ENCODE measurements around the gene HBB.

Gene HBB

DNA sequence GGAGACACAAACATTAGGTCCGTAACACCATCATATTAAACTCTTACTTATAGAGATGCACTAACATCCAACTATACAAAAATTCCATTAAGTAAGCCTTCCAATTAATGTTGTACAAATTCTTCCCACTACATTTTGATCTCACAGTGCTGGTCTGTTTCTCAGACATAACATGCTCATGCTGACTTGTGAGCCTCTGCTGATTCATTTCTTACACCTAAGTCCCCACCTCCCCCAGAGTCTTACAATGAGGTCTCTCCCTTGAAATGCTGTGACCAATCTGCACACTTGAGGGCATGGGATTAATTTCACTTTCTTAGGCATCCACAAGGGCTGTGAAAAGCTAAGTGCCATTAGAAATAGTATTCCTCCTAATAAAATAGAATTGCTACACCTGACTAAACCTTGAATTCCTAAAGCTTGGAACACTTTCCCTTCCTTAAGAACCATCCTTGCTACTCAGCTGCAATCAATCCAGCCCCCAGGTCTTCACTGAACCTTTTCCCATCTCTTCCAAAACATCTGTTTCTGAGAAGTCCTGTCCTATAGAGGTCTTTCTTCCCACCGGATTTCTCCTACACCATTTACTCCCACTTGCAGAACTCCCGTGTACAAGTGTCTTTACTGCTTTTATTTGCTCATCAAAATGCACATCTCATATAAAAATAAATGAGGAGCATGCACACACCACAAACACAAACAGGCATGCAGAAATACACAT is 20.8 kb upstream of the HBB start:
- DNase-seq (ENCODE audit: low spot score): no peak

DNA sequence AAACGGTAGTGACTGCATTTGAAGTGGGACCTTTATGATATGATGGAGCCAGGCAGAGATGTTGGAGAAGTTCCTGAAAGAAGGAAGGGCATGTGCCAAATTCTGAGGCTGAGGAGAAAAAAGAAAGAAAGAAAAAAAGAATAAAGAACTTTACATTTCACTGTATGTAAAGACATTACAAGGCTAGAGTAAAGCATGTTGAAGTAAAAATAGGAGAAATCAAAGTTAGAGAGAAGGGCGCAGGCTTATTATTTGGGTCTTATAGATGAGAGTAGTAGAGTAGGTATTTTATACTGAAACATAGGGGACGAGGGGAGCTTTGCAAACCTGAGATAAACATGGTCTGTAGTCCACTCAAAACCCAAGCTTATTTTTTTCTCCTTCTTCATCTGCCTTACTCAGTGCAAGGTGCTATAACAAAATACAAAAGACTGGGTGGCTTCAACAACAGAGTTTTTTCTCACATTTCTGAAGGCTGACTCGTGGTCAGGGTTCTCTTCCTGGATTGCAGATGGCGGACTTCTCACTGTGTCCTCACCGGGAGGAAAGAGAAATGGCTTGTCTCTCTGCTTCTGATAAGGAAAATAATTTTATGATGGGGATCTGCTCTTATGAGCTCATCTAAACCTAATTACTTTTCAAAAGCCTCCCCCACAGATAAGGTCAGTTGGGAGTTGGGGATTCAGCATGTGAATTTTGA is 20.1 kb upstream of the HBB start:
- no peak for DNase-seq (ENCODE audit: low spot score)

DNA sequence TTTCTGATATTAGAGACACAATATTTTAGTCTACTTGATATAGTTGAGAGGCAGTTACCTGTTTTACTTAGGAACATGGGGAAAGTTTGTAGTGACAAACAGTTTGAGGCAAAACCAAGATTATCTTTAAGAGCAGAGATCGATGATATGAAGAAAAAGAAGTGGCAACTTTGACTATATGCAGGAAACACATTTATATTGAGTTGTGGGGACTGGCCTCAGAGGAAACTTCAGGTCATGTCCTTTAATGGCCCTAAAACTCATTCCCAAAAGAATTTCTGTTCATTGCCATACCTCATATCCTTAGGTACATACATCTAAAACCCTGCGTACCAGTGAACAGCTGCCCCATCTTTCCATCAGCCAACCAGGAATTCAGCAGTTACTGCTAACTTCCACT is 18.3 kb upstream of the HBB start:
- no peak for DNase-seq (ENCODE audit: low spot score)

DNA sequence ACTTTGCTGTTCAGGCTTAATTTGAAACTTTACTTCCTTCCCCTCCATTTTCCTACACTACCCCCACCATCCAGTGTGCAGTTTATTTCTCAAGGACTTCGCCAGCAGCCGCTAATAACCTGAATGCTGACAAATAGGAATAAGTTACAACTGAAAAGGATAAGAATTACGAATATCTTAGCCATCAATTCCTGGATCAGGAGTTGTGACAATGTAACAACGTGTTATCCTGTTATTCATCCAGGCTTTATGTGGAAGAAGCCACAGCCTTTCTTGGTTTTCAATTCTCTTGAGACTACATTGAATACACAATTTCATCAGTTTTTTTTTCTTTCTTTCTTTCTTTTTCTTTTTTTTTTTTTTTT is 16.9 kb upstream of the HBB start:
- no peak for DNase-seq (ENCODE audit: low spot score)

DNA sequence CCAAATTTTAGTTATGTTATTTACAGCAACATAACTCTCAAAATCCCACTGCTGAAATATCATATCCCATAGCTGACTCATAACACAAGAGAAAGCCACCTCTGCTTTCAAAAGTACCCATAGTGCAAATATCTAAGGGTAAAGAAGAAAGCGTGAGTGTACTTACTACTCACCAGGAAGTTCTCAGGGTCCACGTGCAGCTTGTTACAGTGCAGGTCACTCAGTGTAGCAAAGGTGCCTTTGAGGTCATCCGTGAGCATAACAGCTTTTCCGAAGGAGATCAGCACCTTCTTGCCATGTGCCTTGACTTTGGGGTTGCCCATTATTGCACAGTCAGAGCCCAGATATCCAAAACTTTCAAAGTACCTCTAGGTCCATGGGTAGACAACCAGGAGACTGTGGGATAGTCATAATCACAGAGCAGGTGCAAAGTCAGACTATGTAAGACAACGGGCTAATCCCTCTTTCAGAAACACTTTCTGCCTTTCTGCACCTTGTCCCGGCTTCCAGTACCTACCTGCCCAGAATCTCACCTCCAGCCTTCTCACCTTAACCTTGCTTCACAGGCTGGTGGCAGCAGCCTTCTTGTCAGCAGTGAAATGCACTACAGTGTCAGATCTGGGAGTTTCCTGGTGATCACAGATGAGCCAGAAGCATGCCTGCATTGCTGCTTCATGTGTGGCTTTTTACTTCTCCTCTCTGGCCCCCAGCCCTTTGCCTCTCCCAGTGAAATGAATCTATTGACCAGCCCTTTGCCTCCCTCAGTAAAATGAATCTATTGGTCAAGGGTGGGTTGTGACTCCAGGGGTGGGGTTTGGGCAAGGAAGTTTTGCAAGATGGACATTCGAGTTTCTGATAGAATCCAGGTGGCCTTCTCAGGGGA is 16.3 kb upstream of the HBB start:
- DNase-seq (ENCODE audit: low spot score): no peak

DNA sequence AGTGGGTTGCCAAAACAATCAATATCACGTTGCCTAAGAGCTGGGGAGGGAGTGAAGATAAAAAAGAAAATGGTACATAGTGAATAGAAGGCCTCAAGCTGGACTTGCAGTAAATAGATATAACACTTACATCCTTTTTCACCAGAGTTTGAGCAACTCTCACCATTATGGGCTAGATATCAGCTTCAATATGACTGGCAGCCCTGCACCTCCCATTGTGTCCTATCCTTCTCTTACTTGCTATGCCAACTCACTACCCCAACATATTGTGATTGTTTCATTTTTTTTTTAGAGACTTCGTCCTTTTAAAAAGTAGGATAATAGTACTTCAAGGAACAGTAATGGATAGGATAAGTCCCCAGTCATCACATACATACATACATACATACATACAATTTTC is 15.3 kb upstream of the HBB start:
- no peak for DNase-seq (ENCODE audit: low spot score)

DNA sequence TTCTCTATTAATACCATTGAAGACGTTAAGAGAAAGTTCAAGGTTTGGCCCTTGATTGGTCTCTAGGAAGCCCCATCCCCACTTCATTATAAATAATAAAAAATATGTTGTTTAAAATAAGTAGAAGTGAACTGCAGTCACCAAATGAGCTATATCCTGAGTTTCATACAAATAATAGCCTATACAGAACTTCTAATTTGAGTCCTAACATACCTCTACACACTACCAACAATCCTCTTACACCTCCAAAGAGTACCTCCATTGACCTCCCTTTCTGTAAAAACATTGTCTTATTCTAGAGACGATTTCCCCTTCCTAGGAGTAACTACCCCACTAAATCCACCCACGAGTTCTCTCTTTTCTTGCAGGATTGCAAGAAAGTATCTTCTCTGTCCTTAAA is 14.6 kb upstream of the HBB start:
- DNase-seq (ENCODE audit: low spot score): no peak

DNA sequence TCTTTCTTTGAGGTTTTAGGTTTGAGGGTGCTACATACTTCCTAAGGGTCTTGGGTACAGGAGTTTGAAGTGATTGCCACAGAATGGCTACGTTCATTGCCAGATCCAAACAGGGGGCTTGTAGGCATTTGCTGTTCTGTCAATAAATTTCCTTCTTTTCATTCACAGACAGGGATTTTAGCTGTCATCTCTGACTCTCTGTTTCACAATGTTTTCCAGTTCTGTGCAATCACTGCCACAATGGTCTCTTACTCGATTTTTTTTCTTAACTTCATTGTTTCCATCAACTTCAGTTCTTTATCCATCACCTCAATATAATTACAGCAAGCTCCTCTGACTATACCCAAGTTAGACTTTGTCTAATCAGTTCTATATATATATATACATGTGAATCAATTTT is 13.6 kb upstream of the HBB start:
- DNase-seq (ENCODE audit: low spot score): no peak

DNA sequence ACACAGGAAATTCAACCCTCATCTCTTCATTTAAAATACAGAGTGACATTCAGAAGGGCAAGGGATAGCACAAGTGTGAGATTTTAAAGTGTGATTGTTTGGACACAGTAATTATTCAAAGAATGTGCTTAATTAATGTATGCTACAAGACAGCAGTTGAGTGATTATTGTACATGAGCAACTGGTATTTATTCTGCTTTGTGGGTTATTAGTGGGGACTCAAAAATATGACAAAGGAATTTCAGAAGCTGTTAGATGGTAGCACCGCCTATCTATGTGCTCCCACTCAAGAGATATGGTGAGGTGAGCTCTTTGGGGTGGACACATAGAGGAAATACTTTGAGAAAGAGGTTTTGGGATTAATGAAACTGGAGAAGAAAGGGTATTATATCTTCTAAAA is 13.2 kb upstream of the HBB start:
- DNase-seq (ENCODE audit: low spot score): no peak

DNA sequence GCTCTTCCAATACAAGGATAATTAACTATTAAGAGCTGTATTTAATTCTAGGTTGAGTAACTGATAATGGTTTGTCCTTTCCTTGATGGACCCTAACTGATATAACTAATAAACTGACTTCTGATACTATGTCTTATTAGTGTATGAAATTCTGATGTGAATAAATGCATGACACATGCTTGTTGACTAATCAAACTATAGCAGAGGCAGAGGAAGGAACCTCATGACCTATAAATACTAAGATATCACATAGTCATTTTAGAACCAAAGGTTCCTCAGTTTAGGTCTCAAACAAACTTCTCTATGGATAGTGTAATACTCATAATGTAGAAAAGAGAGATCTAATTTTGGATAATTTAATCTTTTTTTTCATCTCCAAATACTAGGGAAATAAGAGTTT is 12.2 kb upstream of the HBB start:
- DNase-seq (ENCODE audit: low spot score): no peak

DNA sequence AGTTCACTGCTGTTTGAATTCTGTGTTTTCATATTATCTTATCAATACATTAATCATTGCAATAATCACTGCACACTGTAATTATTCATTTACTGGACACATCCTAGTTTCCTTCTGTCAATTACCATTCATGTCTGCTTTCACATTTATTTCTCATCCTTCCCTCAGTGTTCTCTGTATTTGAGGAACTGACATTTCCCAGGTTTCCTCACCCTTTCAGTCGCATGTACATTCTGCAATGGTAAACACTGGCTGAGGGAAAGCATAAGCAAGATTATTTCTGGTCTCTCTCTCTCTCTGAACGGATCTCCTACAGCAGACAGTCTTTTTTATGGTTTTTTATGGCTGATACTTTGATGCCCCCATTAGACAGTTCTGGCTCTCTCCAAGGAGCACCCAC is 11.6 kb upstream of the HBB start:
- DNase-seq (ENCODE audit: low spot score): no peak

DNA sequence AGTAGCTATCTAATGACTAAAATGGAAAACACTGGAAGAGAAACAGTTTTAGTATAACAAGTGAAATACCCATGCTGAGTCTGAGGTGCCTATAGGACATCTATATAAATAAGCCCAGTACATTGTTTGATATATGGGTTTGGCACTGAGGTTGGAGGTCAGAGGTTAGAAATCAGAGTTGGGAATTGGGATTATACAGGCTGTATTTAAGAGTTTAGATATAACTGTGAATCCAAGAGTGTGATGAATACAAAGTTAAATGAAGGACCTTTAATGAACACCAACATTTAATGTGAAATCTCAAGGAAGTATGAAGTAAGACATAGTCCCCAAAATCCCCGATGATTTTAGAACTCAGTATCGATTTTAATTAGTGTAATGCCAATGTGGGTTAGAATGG is 10.5 kb upstream of the HBB start:
- no peak for DNase-seq (ENCODE audit: low spot score)

DNA sequence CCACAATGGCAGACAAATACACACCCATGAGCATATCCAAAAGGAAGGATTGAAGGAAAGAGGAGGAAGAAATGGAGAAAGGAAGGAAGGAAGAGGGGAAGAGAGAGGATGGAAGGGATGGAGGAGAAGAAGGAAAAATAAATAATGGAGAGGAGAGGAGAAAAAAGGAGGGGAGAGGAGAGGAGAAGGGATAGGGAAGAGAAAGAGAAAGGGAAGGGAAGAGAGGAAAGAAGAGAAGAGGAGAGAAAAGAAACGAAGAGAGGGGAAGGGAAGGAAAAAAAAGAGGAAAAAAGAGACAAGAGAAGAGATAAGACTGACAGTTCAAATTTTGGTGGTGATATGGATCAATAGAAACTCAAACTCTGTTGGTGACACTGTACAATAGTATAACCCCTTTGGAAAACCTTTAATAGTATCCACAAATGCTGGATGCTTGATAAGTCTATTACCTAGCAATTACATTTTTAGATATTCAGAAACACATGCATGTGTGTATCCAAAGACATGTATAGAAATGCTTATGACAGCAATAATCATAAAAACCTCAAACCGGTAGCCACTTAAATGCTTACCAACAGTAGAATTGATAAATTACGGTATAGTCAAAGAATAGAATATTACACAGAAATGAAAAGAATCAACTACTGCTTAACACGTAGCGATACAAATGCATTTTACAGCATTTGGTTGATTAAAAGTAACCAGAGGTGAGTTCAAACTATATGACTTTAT is 8.7 kb upstream of the HBB start:
- no peak for DNase-seq (ENCODE audit: low spot score)

DNA sequence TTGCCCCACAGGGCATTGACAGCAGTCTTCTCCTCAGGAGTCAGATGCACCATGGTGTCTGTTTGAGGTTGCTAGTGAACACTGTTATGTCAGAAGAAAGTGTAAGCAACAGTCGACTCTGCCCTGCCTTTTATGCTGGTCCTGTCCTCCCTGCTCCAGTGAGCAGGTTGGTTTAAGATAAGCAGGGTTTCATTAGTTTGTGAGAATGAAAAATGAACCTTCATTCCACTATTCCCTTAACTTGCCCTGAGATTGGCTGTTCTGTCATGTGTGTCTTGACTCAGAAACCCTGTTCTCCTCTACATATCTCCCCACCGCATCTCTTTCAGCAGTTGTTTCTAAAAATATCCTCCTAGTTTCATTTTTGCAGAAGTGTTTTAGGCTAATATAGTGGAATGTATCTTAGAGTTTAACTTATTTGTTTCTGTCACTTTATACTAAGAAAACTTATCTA is 7.5 kb upstream of the HBB start, which contains the start of gene HBD:
TSS of gene HBD (minus strand) at position 103 of the 454 bp plus-strand sequence. CDS start at position 53, 50 bp downstream.
- DNase-seq (ENCODE audit: low spot score): no peak

DNA sequence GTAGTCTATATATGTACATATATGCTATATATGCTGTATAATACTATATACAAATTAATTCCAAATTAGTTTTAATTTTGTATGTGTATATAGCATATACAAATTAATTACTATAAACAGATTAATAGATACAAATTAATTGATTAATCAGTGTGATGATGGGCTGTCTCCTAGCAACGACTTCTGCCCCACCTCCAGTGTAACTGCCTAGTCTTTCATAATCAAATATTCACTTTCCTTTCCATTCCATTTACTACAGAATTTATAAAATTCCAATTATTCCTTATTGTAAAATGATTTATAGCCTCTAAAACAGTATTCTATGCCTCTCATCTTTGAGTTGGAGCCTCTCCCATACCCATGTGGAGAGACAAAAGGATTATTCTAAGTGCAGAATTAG is 6.4 kb upstream of the HBB start:
- no peak for DNase-seq (ENCODE audit: low spot score)

DNA sequence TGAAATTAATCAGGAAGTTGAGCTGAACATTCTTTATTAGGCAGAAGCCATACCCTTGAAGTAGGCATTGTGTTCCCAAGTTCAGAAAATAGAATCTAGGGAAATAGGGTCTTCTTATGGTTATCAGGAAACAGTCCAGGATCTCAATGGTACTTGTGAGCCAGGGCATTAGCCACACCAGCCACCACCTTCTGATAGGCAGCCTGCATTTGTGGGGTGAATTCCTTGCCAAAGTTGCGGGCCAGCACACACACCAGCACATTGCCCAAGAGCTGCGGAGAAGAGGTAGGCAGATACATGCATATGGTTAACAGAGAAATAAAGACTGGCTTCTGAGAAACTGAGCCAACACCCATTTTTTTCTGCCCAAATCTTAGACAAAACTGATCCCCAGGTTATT is 6.0 kb upstream of the HBB start:
- DNase-seq (ENCODE audit: low spot score): no peak

DNA sequence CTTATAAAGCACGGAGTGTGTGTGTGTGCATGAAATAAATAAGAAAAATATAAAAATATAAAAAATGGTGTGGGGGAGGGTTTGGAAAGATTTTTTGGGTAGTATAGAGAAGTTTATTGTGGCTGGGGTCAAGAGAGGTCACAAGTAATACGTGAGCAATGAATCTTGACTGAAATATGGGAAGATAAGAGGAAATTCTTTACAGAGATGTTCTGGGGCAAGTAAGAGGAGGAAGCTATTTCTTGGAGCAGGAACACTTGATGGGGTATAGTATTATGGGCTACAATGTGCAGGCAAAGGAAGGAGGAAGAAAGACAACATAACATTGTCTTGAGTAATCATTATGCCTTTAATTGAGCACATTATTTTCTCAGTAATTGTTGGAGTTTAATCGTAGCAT is 5.3 kb upstream of the HBB start:
- no peak for DNase-seq (ENCODE audit: low spot score)

DNA sequence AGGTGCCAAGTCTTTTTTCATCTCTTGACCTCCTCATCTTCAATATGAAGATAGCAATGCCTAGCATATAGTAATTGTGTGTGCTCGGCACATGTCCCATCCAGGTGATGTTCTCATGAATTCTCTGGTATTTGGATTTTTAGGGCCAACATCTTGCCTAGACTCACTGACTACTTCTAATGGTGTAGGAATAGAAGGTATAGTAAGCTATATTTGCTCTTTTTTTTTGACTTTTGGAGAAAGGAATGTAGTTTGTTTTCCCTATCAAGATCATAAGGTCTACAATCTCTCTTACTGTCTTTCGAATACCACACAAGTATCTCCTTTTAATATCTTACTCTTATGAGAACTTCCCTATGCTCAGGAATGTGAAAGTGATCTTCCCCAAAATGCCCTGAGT is 4.2 kb upstream of the HBB start:
- no peak for DNase-seq (ENCODE audit: low spot score)

DNA sequence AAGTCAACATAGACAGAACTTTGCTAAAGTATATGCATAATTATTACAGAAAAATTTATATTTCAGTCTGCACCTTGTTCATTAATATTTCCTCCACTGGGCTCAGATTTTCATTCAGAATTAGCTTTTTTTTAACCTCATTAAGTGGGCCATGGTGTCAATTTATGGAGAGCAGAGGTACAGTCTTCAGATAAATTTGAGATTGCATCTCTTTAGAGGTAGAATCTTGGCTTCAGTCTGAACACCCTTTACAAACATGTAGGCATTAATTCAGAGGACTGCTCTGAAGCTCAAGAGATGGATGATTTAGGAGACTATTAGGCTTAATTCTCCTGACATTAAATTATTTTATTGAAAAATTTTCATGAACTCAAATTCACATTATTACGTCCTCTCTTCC is 3.4 kb upstream of the HBB start:
- DNase-seq (ENCODE audit: low spot score): no peak

DNA sequence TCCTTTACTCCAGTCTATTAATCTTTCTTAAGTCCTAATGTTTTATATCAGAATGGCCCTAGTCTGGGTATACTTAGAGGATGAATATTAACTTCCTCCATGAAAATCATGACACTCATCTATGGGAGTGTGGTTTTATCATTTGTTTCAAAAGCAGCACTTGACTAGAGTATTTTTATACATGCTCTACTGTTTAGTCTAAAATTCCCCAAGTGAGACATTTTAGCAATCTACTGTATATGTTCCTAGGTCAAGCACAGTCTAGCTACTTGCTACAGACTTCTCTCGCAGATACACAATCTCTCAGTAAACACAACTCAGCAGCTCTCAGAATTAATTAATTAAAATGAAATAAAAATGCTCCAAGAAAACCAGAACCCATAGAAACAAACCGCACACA is 2.9 kb upstream of the HBB start:
- DNase-seq (ENCODE audit: low spot score): no peak

DNA sequence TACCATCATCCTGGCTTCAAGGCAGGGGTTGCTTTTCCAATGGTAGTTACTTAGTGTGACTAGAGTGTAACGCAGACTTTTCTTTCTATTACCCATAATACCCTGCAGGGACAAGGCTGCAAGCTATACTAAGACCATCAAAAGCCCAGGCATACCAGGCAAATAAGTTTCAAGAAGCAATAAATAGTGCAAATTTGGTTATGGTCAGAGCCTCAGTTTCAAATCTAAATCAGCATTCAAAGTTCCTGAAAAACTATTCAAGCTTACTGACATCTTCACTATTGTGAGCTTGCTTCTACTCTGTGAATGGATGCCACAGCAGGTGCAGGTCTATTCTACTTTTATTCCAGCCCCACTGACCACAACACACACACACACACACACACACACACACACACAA is 2.5 kb upstream of the HBB start:
- no peak for DNase-seq (ENCODE audit: low spot score)

DNA sequence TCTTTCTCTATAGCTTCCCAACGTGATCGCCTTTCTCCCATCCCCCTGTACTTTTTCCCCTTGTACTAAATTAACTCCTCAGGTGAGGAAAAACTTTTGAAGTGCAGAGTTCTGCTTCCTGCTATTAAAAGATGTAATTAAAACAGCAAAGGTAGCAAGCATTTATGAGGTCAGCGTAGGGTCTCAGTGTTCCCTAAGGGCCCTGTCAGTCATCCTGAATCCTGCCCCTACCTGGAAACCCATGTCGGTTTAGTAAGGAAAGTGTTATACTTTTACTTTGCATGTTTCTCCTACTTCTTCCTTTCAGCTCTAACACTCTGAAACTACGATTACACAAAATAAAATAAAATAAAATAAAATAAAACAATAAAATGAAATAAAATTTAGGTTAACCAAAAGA is 1.3 kb upstream of the HBB start:
- DNase-seq (ENCODE audit: low spot score): no peak
